ENCODE results near the gene KDM1A. TPM values are rescaled to one million over a fixed set of nuclear protein-coding genes. Genes with fewer than 3 reads are reported as not detected.

KDM1A gene
- polyA plus RNA-seq, 2 of the 4 experiments (the other 2 are of a cell fraction) = 66.4 to 80.3 TPM

- ChIA-PET POLR2A (interaction anchor here (0.6 kb wide), 1 partner anchor 323 kb away, joined by 3 read pairs; the partner anchor contains the start of gene HNRNPR), CTCF (no interaction called here)
Observed at GRCh38 chr1:23020706-23021405, 1.6 kb downstream of the KDM1A start.

GRCh38 chr1:23021834-23022233, 2.6 kb downstream of the KDM1A start:
- FAIRE-seq (no peak), DNase-seq (ENCODE audit: low read depth in 1 of 2, low spot score in 1 of 2) (no peak), ATAC-seq (no peak)
- Histone ChIP-seq H3K4me1 (peaks cover 8% of the 10 kb centered on the region), H3K4me2 (no peak overlapping the region), H3K4me3 (no peak overlapping the region), H3K27ac (no peak overlapping the region), H3K9me3 (0 out of 3 replicates have a peak, but pooled peaks cover 2% of the 10 kb centered on the region)
- 86% methylated on average over 2 of the region's 2 CpGs for WGBS (ENCODE audit: missing lambda C conversion rate)
- CTCF ChIA-PET = no interaction called here
- POLR2A ChIA-PET = no interaction called here
- TF ChIP-seq TP53 (CRISPR knock-in tag; IDR thresholded peaks at IDR 0.05) (no peak), HMGXB4 (CRISPR knock-in tag; IDR thresholded peaks at IDR 0.05; ENCODE audit: borderline replicate concordance) (no peak), POLR2A (IDR thresholded peaks at IDR 0.05; ENCODE audit: low read length) (no peak), NR3C1 (IDR thresholded peaks at IDR 0.05) (no peak), EP300 (IDR thresholded peaks at IDR 0.05) (no peak), ATOH8 (CRISPR knock-in tag; IDR thresholded peaks at IDR 0.05; ENCODE audit: low read depth) (no peak), ZSCAN20 (CRISPR knock-in tag; IDR thresholded peaks at IDR 0.05) (no peak), JUN (IDR thresholded peaks at IDR 0.05) (no peak), MYC (IDR thresholded peaks at IDR 0.05; ENCODE audit: borderline replicate concordance, low read length) (no peak), ESRRA (IDR thresholded peaks at IDR 0.05; ENCODE audit: borderline replicate concordance, low read length) (no peak), USF2 (IDR thresholded peaks at IDR 0.05) (no peak)

More at GRCh38 chr1:23020706-23021405, 1.6 kb downstream of the KDM1A start:
- H3K27ac ChIP-seq = peak overlapping the region; percentile 92 to 97
- no peaks in the 10 kb centered on the region; the same call in 2 of the 3 replicates for H3K4me1 ChIP-seq
- peak overlapping the region; percentile 75 for H3K4me3 ChIP-seq
- ATAC-seq = no peak
- 0 out of 3 replicates have a peak, but pooled peaks cover 2% of the 10 kb centered on the region for H3K9me3 ChIP-seq
- FAIRE-seq = no peak
- peak overlapping the region; percentile 98 for H3K4me2 ChIP-seq
- TF ChIP-seq FOSB (CRISPR knock-in tag; IDR thresholded peaks at IDR 0.05) (no peak), TP53 (CRISPR knock-in tag; IDR thresholded peaks at IDR 0.05) (no peak)
- 40% methylated on average over 7 of the region's 7 CpGs for WGBS (ENCODE audit: missing lambda C conversion rate)
- DNase-seq (ENCODE audit: low read depth in 1 of 2, low spot score in 1 of 2) = no peak

- ChIA-PET CTCF (no interaction called here), POLR2A (no interaction called here)
- Histone ChIP-seq H3K4me1 (peaks cover 23% of the 10 kb centered on the region), H3K4me2 (no peak overlapping the region), H3K4me3 (no peak overlapping the region), H3K9me3 (0 out of 3 replicates have a peak, but pooled peaks cover 2% of the 10 kb centered on the region), H3K27ac (no peak overlapping the region)
- FAIRE-seq = no peak
- no peak for DNase-seq (ENCODE audit: low read depth in 1 of 2, low spot score in 1 of 2)
- ATAC-seq = no peak
- WGBS (ENCODE audit: missing lambda C conversion rate) = 92% methylated on average over 5 of the region's 5 CpGs
- TF ChIP-seq EHF (CRISPR knock-in tag; IDR thresholded peaks at IDR 0.05) = no peak
- TF ChIP-seq ZFP36 (IDR thresholded peaks at IDR 0.05; ENCODE audit: borderline replicate concordance, partially characterized antibody) = no peak
- TF ChIP-seq ZSCAN20 (CRISPR knock-in tag; IDR thresholded peaks at IDR 0.05) = no peak
- no peak for TF ChIP-seq HEYL (CRISPR knock-in tag; IDR thresholded peaks at IDR 0.05)
- no peak for TF ChIP-seq HOXA7 (CRISPR knock-in tag; IDR thresholded peaks at IDR 0.05)
- TF ChIP-seq MYC (IDR thresholded peaks at IDR 0.05; ENCODE audit: borderline replicate concordance, low read length) = no peak
- no peak for TF ChIP-seq SMC3 (IDR thresholded peaks at IDR 0.05)
- TF ChIP-seq ZC3H11A (IDR thresholded peaks at IDR 0.05) = no peak
- TF ChIP-seq HMGXB4 (CRISPR knock-in tag; IDR thresholded peaks at IDR 0.05; ENCODE audit: borderline replicate concordance) = no peak
- no peak for TF ChIP-seq REST (IDR thresholded peaks at IDR 0.05)
- no peak for TF ChIP-seq USF2 (IDR thresholded peaks at IDR 0.05)
- no peak for TF ChIP-seq PHF8 (IDR thresholded peaks at IDR 0.05; ENCODE audit: borderline replicate concordance, low read depth)
- TF ChIP-seq NR3C1 (IDR thresholded peaks at IDR 0.05) = no peak
- TF ChIP-seq RCOR1 (IDR thresholded peaks at IDR 0.05; ENCODE audit: low read depth, low read length) = no peak
Observed at GRCh38 chr1:23023174-23023845, 4.0 kb downstream of the KDM1A start.

All from A549 (cell line).